ENCODE data around the gene SH3BP4. TPM values are rescaled to one million over a fixed set of nuclear protein-coding genes. Genes with fewer than 3 reads are reported as not detected.

The SH3BP4 gene
- total and polyA plus RNA-seq, 2 of the 13 experiments (the other 11 are each of a cell fraction or from before 2014, with no cell fraction given) = 34.6 to 99.1 TPM

- TF ChIP-seq ARNT (IDR thresholded peaks at IDR 0.05) (no peak), RBM22 (optimal IDR thresholded peaks at IDR 0.05; ENCODE audit: low read length) (peak; percentile 72), ZNF687 (CRISPR knock-in tag; IDR thresholded peaks at IDR 0.05) (0 out of 2 replicates have a peak, but pooled peaks have one; percentile 12)
- H3K4me3 ChIP-seq (replicated peaks in 1 of 3; ENCODE audit: insufficient read depth in 1 of 3, low read depth in 2 of 3, low read length in 3 of 3) = no peak overlapping the region
- ATAC-seq (no peak), DNase-seq (ENCODE audit: low spot score) (no peak), FAIRE-seq (no peak)
- peaks cover 27% of the 10 kb centered on the region for H3K4me1 ChIP-seq (ENCODE audit: insufficient read depth, low read length)
- no peak overlapping the region for H3K9ac ChIP-seq (ENCODE audit: insufficient read depth, low read depth, low read length)
- POLR2A ChIA-PET = no interaction called here
- intact Hi-C loops (cut with micrococcal nuclease; ENCODE audit: unreplicated experiment) = no loop called here
- peaks cover 98% of the 10 kb centered on the region for H4K20me1 ChIP-seq (ENCODE audit: insufficient read depth, low read length)
- no peaks in the 10 kb centered on the region for H3K9me3 ChIP-seq (ENCODE audit: low read length)
- H3K27ac ChIP-seq (ENCODE audit: extremely low read length, insufficient read depth, low read length) = no peak overlapping the region
- no peaks in the 10 kb centered on the region for H3K27me3 ChIP-seq (ENCODE audit: control insufficient read depth in 1 of 2, insufficient read depth in 2 of 2, low read length in 2 of 2)
- peaks cover 23 to 65% of the 10 kb centered on the region in 2 experiments for H3K36me3 ChIP-seq (replicated peaks in 1 of 2; ENCODE audit: control insufficient read depth in 1 of 2, insufficient read depth in 2 of 2, low read length in 2 of 2)
- BruUV-seq (replicated peaks) = no TSS peak
- H3K79me2 ChIP-seq (ENCODE audit: insufficient read depth, low read length) = peaks cover 95% of the 10 kb centered on the region
- in situ Hi-C loops (cut with HindIII; ENCODE audit: extremely low pct_ligation_motif_present, low pct_unique_long_range_greater_than_20kb) = no loop called here
- H3K4me2 ChIP-seq (ENCODE audit: low read depth, low read length) = no peak overlapping the region
- CTCF ChIA-PET (ENCODE audit: low intra/inter-chr PET ratio, low total read pairs) = no interaction called here
- H2AFZ ChIP-seq (ENCODE audit: low read length) = no peak overlapping the region
- WGBS (ENCODE audit: low lambda C conversion rate) = 98% methylated on average over 7 of the region's 7 CpGs
These were observed 77.2 kb downstream of the SH3BP4 start for GRCh38 chr2:235029054-235029453.

- Histone ChIP-seq H4K20me1 (ENCODE audit: insufficient read depth, low read length) (peaks cover 95% of the 10 kb centered on the region), H3K27ac (ENCODE audit: extremely low read length, insufficient read depth, low read length) (no peak overlapping the region), H3K9me3 (ENCODE audit: low read length) (no peaks in the 10 kb centered on the region), H3K36me3 (replicated peaks in 1 of 2; ENCODE audit: control insufficient read depth in 1 of 2, insufficient read depth in 2 of 2, low read length in 2 of 2) (peaks cover 28 to 71% of the 10 kb centered on the region in 2 experiments), H3K9ac (ENCODE audit: insufficient read depth, low read depth, low read length) (no peak overlapping the region), H3K27me3 (ENCODE audit: control insufficient read depth in 1 of 2, insufficient read depth in 2 of 2, low read length in 2 of 2) (no peaks in the 10 kb centered on the region), H3K4me1 (ENCODE audit: insufficient read depth, low read length) (peaks cover 25% of the 10 kb centered on the region), H3K4me2 (ENCODE audit: low read depth, low read length) (no peak overlapping the region), H3K79me2 (ENCODE audit: insufficient read depth, low read length) (peaks cover 85% of the 10 kb centered on the region), H3K4me3 (replicated peaks in 1 of 3; ENCODE audit: insufficient read depth in 1 of 3, low read depth in 2 of 3, low read length in 3 of 3) (no peak overlapping the region), H2AFZ (ENCODE audit: low read length) (no peak overlapping the region)
- WGBS (ENCODE audit: low lambda C conversion rate) = 96% methylated on average over 10 of the region's 10 CpGs
- TF ChIP-seq HNRNPK (IDR thresholded peaks at IDR 0.05; ENCODE audit: low read depth, low read length, poor library complexity, severe bottlenecking) (no peak), HOXD1 (CRISPR knock-in tag; IDR thresholded peaks at IDR 0.05) (no peak), MED1 (CRISPR knock-in tag; IDR thresholded peaks at IDR 0.05) (no peak), TGIF2 (CRISPR knock-in tag; IDR thresholded peaks at IDR 0.05) (no peak), ZNF687 (CRISPR knock-in tag; IDR thresholded peaks at IDR 0.05) (no peak; the same call in 1 of the 2 replicates), FOXK2 (IDR thresholded peaks at IDR 0.05) (no peak), ZNF362 (CRISPR knock-in tag; IDR thresholded peaks at IDR 0.05; ENCODE audit: borderline replicate concordance) (no peak)
- FAIRE-seq (no peak), DNase-seq (ENCODE audit: low spot score) (no peak), ATAC-seq (no peak)
- ChIA-PET CTCF (ENCODE audit: low intra/inter-chr PET ratio, low total read pairs) (no interaction called here), POLR2A (interaction anchor here (1.1 kb wide), 1 partner anchor 24 kb away, joined by 3 read pairs; no protein-coding TSS in a partner anchor)
- no TSS peak for BruUV-seq (replicated peaks)
- intact Hi-C loops (cut with micrococcal nuclease; ENCODE audit: unreplicated experiment) = no loop called here
- in situ Hi-C loops (cut with HindIII; ENCODE audit: extremely low pct_ligation_motif_present, low pct_unique_long_range_greater_than_20kb) = no loop called here
These were observed 78.3 kb downstream of the SH3BP4 start for GRCh38 chr2:235030126-235030525.

Data from HepG2 (cell line).